Fibroblast of skin of scalp (primary cell): ENCODE data around the gene FBXL17.

Experiments
- DNase-seq: peaks from one replicate; pipeline ENCODE4 v3.0.0-alpha.2; 2013

FBXL17 gene

GRCh38 chr5:108372369-108372768, 9.5 kb downstream of the FBXL17 start:
- DNase-seq, result no peak

GRCh38 chr5:108371263-108371662, 10.6 kb downstream of the FBXL17 start:
- no peak for DNase-seq

GRCh38 chr5:108369167-108369566, 12.7 kb downstream of the FBXL17 start:
- DNase-seq, result no peak

- DNase-seq, result no peak
Measured at GRCh38 chr5:108367679-108368334, 14.1 kb downstream of the FBXL17 start.

GRCh38 chr5:108366500-108366899, 15.4 kb downstream of the FBXL17 start:
- DNase-seq, result no peak

GRCh38 chr5:108361771-108362170, 20.1 kb downstream of the FBXL17 start:
- no peak for DNase-seq

- no peak for DNase-seq
Measured at GRCh38 chr5:108361239-108361638, 20.7 kb downstream of the FBXL17 start.

GRCh38 chr5:108360280-108360679, 21.6 kb downstream of the FBXL17 start:
- no peak for DNase-seq

GRCh38 chr5:108356286-108356685, 25.6 kb downstream of the FBXL17 start:
- no peak for DNase-seq

GRCh38 chr5:108353087-108353486, 28.8 kb downstream of the FBXL17 start:
- no peak for DNase-seq

- DNase-seq, result peak; percentile 66
Measured at GRCh38 chr5:108345541-108346171, 36.2 kb downstream of the FBXL17 start.

- DNase-seq, result no peak
Measured at GRCh38 chr5:108344103-108344822, 37.6 kb downstream of the FBXL17 start.

GRCh38 chr5:108341866-108342265, 40.0 kb downstream of the FBXL17 start:
- no peak for DNase-seq

GRCh38 chr5:108340131-108340530, 41.8 kb downstream of the FBXL17 start:
- no peak for DNase-seq

GRCh38 chr5:108339220-108339619, 42.7 kb downstream of the FBXL17 start:
- DNase-seq, result no peak

- DNase-seq, result no peak
Measured at GRCh38 chr5:108334225-108334624, 47.7 kb downstream of the FBXL17 start.

- DNase-seq, result no peak
Measured at GRCh38 chr5:108326982-108327381, 54.9 kb downstream of the FBXL17 start.

- DNase-seq, result no peak
Measured at GRCh38 chr5:108324886-108325285, 57.0 kb downstream of the FBXL17 start.

GRCh38 chr5:108321341-108321740, 60.6 kb downstream of the FBXL17 start:
- no peak for DNase-seq

- DNase-seq, result no peak
Measured at GRCh38 chr5:108320231-108320630, 61.7 kb downstream of the FBXL17 start.

- peak; percentile 2 for DNase-seq
Measured at GRCh38 chr5:108315829-108316228, 66.1 kb downstream of the FBXL17 start.

GRCh38 chr5:108312258-108312657, 69.6 kb downstream of the FBXL17 start:
- DNase-seq, result no peak

- DNase-seq, result peak; percentile 9
Measured at GRCh38 chr5:108311682-108312081, 70.2 kb downstream of the FBXL17 start.

GRCh38 chr5:108303611-108304010, 78.3 kb downstream of the FBXL17 start:
- DNase-seq, result no peak
